RWPE1 (cell line): Measurements from ENCODE around the gene STARD3.

Source experiments
- CTCF ChIA-PET: fragments of 350-600 bp; sonication (Branson Sonifier 250); formaldehyde crosslinking; extraction: SDS; loops from one replicate; lab custom pipeline; 2021; lab: Yijun Ruan, JAX
- POLR2A ChIA-PET: fragments of 400-600 bp; formaldehyde crosslinking; extraction: SDS; loops from one replicate; lab custom pipeline; 2020; ENCODE audit warnings: antibody characterized with exemption; ENCODE audit not compliant: low non-redundant PET; lab: Yijun Ruan, JAX
- DNase-seq: peaks from one replicate; pipeline ENCODE4 v3.0.0; 2012; ENCODE audit warnings: low spot score
- H3K27ac ChIP-seq: fragments of 450-650 bp; 2 replicates; pipeline ENCODE4 v1.5.1; 2017
- TF ChIP-seq, protein P1 (sequence below): fragments of 450-650 bp; conservative IDR thresholded peaks from 2 replicates; pipeline ENCODE4 v1.5.1; 2017; ENCODE audit warnings: low read depth, mild to moderate bottlenecking

STARD3 gene

DNA sequence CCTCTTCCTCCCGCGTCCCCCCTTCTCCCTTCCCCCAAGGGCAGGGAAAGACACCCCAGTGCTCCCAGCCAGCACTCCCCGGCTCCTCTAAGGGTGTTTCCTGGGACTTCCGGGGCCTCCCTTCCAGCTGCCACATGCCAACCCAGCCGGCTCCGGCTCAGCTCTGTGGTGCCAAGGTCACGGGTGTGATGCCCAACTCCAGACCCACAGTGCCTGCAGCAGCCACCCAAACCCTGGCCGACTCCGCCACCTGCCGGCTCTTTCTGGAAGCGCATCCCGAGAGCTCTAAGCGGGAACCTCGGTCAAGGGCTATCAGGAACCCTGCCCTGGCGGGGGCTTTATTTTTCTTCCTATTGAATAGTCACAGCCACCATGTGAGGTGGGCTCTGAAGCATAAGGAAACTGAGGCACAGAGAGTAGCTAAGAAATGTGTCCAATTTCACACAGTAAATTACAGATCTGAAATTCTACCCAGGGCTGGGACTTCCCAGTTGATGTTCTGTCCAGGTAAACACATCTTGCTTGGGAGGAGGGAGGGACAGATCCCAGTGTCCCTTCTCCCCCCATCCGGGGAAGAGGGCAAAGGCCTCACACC, 13.5 kb upstream of the STARD3 start:
- ChIA-PET POLR2A (no interaction called here), CTCF (interaction anchor here (0.6 to 5.0 kb wide), 29 partner anchors 9 to 700 kb away, joined by 3 to 66 read pairs (median 4); partner anchors contain the start of genes ERBB2 and PNMT)
- TF ChIP-seq, protein P1, sequence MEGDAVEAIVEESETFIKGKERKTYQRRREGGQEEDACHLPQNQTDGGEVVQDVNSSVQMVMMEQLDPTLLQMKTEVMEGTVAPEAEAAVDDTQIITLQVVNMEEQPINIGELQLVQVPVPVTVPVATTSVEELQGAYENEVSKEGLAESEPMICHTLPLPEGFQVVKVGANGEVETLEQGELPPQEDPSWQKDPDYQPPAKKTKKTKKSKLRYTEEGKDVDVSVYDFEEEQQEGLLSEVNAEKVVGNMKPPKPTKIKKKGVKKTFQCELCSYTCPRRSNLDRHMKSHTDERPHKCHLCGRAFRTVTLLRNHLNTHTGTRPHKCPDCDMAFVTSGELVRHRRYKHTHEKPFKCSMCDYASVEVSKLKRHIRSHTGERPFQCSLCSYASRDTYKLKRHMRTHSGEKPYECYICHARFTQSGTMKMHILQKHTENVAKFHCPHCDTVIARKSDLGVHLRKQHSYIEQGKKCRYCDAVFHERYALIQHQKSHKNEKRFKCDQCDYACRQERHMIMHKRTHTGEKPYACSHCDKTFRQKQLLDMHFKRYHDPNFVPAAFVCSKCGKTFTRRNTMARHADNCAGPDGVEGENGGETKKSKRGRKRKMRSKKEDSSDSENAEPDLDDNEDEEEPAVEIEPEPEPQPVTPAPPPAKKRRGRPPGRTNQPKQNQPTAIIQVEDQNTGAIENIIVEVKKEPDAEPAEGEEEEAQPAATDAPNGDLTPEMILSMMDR, result peak; percentile 93

GRCh38 chr17:39624313-39624712, 12.6 kb upstream of the STARD3 start:
- DNase-seq, result no peak
- TF ChIP-seq, protein P1, result no peak
- ChIA-PET CTCF (interaction anchor here (0.7 to 5.0 kb wide), 3 partner anchors 9 to 458 kb away, joined by 4 to 66 read pairs (median 22); no protein-coding TSS in a partner anchor), POLR2A (no interaction called here)
- H3K27ac ChIP-seq, result no peak overlapping the region

More for the DNA sequence above, 13.5 kb upstream of the STARD3 start:
- no peak overlapping the region for H3K27ac ChIP-seq
- peak; percentile 68 for DNase-seq

- POLR2A ChIA-PET, result interaction anchor here (0.7 kb wide), 1 partner anchor 63 kb away, joined by 3 read pairs; no protein-coding TSS in a partner anchor
- no peak for DNase-seq
Observed at GRCh38 chr17:39625198-39625785, 11.7 kb upstream of the STARD3 start.

GRCh38 chr17:39626171-39627046, 10.5 kb upstream of the STARD3 start, which contains the start of gene PPP1R1B:
Gene PPP1R1B, plus strand, starts transcription at chr17:39626952. Its CDS starts 441 bp downstream, at chr17:39627393.
- CTCF ChIA-PET, result interaction anchor here (0.5 to 5.0 kb wide), 5 partner anchors 7 to 1400 kb away, joined by 3 to 66 read pairs (median 4); partner anchors contain the start of gene KRTAP1-5
- peak within 1 kb of the TSS; percentile 50 for H3K27ac ChIP-seq

More at GRCh38 chr17:39625198-39625785, 11.7 kb upstream of the STARD3 start:
- TF ChIP-seq, protein P1, result no peak
- CTCF ChIA-PET, result interaction anchor here (0.5 to 5.0 kb wide), 5 partner anchors 8 to 459 kb away, joined by 3 to 66 read pairs (median 4); no protein-coding TSS in a partner anchor
- peak overlapping the region; percentile 50 for H3K27ac ChIP-seq

GRCh38 chr17:39627047-39627711, 9.8 kb upstream of the STARD3 start:
- ChIA-PET POLR2A (no interaction called here), CTCF (interaction anchor here (0.6 kb wide), 1 partner anchor 1400 kb away, joined by 3 read pairs; the partner anchor contains the start of gene KRTAP1-5)
- no peak for DNase-seq
- H3K27ac ChIP-seq, result no peak overlapping the region
- TF ChIP-seq, protein P1, result no peak

More at GRCh38 chr17:39626171-39627046, 10.5 kb upstream of the STARD3 start, which contains the start of gene PPP1R1B:
- TF ChIP-seq, protein P1, result no peak
- DNase-seq, result no peak
- POLR2A ChIA-PET, result no interaction called here
